Mesothelial cell of epicardium (in vitro differentiated cells): ENCODE results near the gene ITGA11. TPM values are rescaled to one million over a fixed set of nuclear protein-coding genes. Genes with fewer than 3 reads are reported as not detected.

ENCODE experiments used
- DNase-seq, 2 experiments: peaks; one replicate each; pipeline ENCODE4 v3.0.0; 2021; ENCODE audit warnings: low spot score in 2 of 2; ENCODE audit not compliant: unreplicated experiment in 2 of 2
- H3K27ac Mint-ChIP-seq: 2 replicates; pipeline ENCODE4 v1.8.0; 2021; ENCODE audit warnings: mixed read lengths
- H3K27me3 Mint-ChIP-seq: 2 replicates; pipeline ENCODE4 v1.8.0; 2021; ENCODE audit warnings: low read depth, mixed read lengths
- H3K36me3 Mint-ChIP-seq: 2 replicates; pipeline ENCODE4 v1.8.0; 2021; ENCODE audit warnings: mixed read lengths
- H3K4me1 Mint-ChIP-seq: 2 replicates; pipeline ENCODE4 v1.8.0; 2021; ENCODE audit warnings: mixed read lengths
- H3K4me3 Mint-ChIP-seq: 2 replicates; pipeline ENCODE4 v1.8.0; 2021; ENCODE audit warnings: mild to moderate bottlenecking, moderate library complexity, mixed read lengths
- H3K9me3 Mint-ChIP-seq: 2 replicates; pipeline ENCODE4 v1.8.0; 2021; ENCODE audit warnings: mixed read lengths
- total RNA-seq: library from RNA; stranded (reverse); gene quantifications from 3 replicates; pipeline ENCODE4 v1.2.1, GENCODE V29; 2021
- TF ChIP-seq, protein P1 (sequence below): fragments of 200-600 bp; sonication (generic); IDR thresholded peaks from one replicate; pipeline ENCODE4 v1.5.0; 2021; ENCODE audit warnings: antibody characterized with exemption; ENCODE audit not compliant: unreplicated experiment

Gene ITGA11
- total RNA-seq, 1 donor from 2014 or later, result 3.5 TPM

DNA sequence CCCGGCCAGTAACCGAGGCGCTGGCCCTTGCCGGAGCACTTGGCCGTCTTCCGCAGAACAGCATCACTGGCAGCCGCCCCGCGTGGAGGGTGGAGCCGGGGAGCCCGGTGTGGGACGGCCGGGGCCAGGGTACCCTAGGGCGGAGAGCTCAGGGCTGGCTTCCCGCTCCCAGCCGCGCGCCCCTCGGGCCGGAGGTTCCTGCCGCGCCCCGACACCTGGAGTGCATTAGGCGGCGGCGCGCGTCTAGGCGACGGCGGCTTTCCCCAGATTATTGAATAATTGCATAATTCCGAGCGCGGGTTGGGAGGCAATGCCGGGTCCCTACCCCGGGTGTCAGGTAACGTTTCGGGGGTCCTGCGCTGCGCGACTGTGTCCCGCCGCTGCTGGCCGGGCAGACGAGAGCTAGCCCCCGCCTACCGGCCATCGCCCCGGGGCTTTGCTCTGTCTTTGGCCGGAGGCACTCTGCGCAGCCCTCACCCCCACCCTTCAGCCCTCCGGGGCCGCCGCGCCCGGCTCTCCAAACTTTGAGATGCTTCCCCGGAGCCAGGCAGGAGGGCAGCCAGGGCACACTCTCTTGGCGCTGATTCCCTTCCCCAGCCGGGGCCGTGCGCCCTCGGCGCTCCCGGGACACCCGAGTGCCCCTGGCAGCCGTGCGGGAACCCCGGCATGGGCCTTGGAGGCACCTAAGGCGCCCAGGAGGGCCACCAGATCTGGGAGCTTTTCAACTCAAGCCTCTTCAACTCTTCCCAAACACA, 749 bp downstream of the ITGA11 start:
- H3K27ac Mint-ChIP-seq, result no peak overlapping the region
- H3K4me1 Mint-ChIP-seq, result peaks cover 8% of the 10 kb centered on the region
- no peaks in the 10 kb centered on the region for H3K9me3 Mint-ChIP-seq
- peak in 1 of 2 experiments; percentile 49 for DNase-seq
- peak overlapping the region; percentile 60 for H3K4me3 Mint-ChIP-seq
- TF ChIP-seq, protein P1, sequence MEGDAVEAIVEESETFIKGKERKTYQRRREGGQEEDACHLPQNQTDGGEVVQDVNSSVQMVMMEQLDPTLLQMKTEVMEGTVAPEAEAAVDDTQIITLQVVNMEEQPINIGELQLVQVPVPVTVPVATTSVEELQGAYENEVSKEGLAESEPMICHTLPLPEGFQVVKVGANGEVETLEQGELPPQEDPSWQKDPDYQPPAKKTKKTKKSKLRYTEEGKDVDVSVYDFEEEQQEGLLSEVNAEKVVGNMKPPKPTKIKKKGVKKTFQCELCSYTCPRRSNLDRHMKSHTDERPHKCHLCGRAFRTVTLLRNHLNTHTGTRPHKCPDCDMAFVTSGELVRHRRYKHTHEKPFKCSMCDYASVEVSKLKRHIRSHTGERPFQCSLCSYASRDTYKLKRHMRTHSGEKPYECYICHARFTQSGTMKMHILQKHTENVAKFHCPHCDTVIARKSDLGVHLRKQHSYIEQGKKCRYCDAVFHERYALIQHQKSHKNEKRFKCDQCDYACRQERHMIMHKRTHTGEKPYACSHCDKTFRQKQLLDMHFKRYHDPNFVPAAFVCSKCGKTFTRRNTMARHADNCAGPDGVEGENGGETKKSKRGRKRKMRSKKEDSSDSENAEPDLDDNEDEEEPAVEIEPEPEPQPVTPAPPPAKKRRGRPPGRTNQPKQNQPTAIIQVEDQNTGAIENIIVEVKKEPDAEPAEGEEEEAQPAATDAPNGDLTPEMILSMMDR, result no peak
- peaks cover 86% of the 10 kb centered on the region for H3K27me3 Mint-ChIP-seq
- H3K36me3 Mint-ChIP-seq, result no peaks in the 10 kb centered on the region

DNA sequence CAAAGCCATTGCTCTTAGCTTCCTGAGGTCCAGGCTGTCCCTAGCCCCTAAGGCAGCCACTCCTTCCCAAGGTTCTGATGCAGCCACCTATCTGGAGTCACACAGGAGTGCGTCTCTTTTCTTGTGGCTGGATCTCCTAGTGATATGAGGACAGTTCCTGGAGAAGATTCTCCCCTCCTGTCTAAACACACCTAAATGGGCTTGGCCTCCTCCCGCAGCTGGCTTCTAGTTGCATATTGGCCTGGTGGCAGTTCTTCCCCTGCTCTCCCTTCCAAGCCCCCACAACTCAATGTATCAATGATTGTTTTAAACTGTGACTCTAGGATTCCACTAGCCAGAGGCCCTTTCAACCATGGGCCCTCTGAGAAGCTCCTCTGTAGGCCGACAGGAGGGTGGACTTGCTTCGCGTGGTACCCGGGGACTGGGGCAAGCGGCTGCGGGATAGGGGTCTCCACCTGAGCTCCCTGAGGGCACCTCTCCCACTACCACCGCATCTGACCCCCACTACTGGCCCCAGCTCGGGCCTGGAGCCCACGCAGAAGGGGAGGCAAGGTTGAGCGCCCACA, 1.4 kb downstream of the ITGA11 start:
- TF ChIP-seq, protein P1, result no peak
- H3K4me3 Mint-ChIP-seq, result no peak overlapping the region
- peaks cover 8% of the 10 kb centered on the region for H3K4me1 Mint-ChIP-seq
- DNase-seq, result peak in 1 of 2 experiments; percentile 24
- H3K36me3 Mint-ChIP-seq, result no peaks in the 10 kb centered on the region
- no peaks in the 10 kb centered on the region for H3K9me3 Mint-ChIP-seq
- H3K27ac Mint-ChIP-seq, result no peak overlapping the region
- peaks cover 80% of the 10 kb centered on the region for H3K27me3 Mint-ChIP-seq

DNA sequence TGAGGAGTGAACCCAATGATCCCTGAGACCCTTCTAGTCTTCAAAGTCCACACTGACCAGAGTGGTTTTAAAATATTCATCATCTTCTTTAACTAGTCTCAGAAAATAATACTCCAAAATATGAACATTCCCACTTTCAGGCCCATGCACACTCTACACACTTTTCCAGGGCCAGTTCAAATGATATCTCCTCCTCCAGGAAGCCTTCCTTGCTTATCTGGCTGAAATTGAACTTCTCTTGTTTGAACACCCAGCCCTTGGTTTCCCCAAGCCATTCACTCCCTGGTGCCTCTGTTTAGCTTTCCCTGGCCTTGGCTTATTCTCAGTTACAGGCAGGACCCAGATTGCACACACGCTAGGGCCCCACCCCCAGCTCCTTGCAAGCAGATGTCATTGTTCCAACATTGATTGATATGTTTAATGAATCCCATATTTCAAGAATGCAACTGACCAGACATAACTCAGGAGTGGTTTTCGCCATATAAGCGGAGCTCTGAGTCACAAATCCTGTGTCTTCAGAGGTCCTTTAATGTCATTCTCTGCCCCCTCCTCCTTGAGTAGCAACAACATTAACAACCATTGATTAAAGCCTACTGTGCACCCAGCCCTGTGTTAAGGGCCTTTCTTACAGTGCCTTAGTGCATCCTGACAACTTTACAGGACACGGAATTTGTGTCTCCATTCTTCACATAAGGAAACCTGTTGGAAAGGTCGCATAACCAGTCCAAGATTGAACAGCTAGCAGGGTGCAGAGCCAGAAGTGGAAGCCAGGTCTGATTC, 2.1 kb downstream of the ITGA11 start:
- H3K9me3 Mint-ChIP-seq, result no peaks in the 10 kb centered on the region
- no peak overlapping the region for H3K4me3 Mint-ChIP-seq
- peak in 1 of 2 experiments; percentile 17 for DNase-seq
- TF ChIP-seq, protein P1, result no peak
- no peak overlapping the region for H3K27ac Mint-ChIP-seq
- peaks cover 8% of the 10 kb centered on the region for H3K4me1 Mint-ChIP-seq
- no peaks in the 10 kb centered on the region for H3K36me3 Mint-ChIP-seq
- H3K27me3 Mint-ChIP-seq, result peaks cover 74% of the 10 kb centered on the region

DNA sequence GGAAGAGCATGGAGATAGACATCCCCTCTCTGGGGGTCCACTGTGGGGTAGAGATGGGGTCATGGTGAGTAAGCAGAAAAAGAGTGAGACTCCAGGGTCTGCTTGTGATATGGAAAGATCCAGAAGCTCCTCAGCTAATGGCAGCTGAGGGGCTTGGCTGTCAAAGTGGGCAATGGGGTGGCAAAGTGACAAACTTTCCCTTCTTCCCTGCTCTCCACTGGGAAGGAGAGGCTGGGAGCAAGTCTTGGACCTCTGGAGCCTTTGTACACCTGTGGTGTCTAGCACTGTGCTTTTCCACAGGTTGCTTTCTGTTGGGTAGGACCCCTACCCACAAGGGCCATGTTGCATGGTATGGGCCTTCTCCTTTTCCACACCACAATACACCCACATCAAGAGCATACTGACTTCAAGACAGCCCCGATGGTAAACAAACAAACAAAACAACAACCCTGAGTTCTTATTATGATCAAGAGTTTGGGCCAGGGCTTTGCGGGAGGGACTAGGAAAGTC, 3.5 kb downstream of the ITGA11 start:
- H3K36me3 Mint-ChIP-seq, result no peaks in the 10 kb centered on the region
- no peak overlapping the region for H3K4me3 Mint-ChIP-seq
- TF ChIP-seq, protein P1, result no peak
- peaks cover 61% of the 10 kb centered on the region for H3K27me3 Mint-ChIP-seq
- no peak for DNase-seq
- no peak overlapping the region for H3K27ac Mint-ChIP-seq
- no peaks in the 10 kb centered on the region for H3K9me3 Mint-ChIP-seq
- peaks cover 8% of the 10 kb centered on the region for H3K4me1 Mint-ChIP-seq

DNA sequence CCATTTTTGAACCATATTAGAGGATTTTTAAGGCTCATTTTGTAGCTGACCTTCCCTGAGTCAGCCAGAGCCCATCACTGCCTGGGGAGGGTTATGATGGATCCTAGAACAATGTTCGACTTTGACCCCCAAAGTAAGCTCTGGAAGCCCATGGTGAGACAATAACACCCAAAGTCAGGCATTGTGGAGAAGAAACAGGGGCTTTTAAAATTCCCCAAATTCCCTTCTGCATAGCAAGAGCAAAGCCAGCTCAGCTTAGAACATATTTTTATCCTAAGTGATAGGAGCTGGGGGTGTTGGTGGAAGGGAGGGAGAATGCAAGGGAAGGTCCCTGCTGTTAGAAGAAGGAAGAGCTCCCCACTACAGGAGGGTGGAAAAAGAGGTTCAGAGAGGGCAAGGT, 4.0 kb downstream of the ITGA11 start:
- no peaks in the 10 kb centered on the region for H3K9me3 Mint-ChIP-seq
- H3K4me3 Mint-ChIP-seq, result no peak overlapping the region
- H3K4me1 Mint-ChIP-seq, result peaks cover 8% of the 10 kb centered on the region
- peaks cover 56% of the 10 kb centered on the region for H3K27me3 Mint-ChIP-seq
- H3K27ac Mint-ChIP-seq, result no peak overlapping the region
- no peak for DNase-seq
- no peaks in the 10 kb centered on the region for H3K36me3 Mint-ChIP-seq
- TF ChIP-seq, protein P1, result no peak
